Stimulated activated CD4-positive, alpha-beta T cell treated with anti-CD3 and anti-CD28 coated beads, Interleukin-4, amount 100 ng/mL, for 4 hours (primary cell): ENCODE results near the gene MGAT2.
"Not testable (repeated sequence)": the region's sequence is repeated elsewhere in the genome, so short reads cannot be mapped to it uniquely, and the experiment has no call there.

Experiments
- DNase-seq, 2 experiments: peaks; one replicate each; pipeline ENCODE4 v3.0.0-alpha.2; 2020

Gene MGAT2

DNA sequence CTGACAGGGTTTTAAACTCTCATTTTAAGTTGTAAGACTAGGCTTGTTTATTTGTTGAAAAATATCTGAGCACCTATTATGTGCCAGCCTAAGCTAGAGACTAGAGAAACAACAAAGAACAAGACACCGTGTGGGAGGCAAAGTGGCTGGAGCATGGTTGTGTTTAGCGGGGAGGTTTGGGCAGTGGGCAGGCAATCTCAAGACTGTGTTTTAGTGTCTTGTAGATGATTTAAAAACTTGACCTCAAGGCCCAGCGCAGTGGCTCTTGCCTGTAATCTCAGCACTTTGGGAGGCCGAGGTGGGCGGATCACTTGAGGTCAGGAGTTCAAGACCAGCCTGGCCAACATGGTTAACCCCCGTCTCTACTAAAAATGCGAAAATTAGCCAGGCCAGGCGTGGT, 7.9 kb upstream of the MGAT2 start:
- no peak for DNase-seq

DNA sequence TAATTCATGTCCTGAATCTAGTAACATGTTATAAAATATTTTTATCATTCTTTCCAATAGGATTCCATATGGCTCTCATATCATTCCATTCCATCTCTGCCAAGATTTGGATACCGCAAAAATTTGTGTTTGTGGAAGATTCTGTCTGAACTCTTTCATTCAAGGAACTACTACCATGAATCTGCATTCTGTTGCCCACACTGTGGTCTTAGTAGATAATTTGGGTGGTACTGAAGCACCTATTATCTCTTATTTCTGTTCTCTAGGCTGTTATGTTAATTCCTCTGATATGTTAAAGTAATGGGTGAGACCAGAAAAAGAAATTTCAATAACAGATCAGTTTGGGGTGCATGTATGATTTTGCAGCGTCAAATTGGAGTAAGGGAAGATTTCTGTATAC, 6.4 kb upstream of the MGAT2 start:
- DNase-seq: no peak

DNA sequence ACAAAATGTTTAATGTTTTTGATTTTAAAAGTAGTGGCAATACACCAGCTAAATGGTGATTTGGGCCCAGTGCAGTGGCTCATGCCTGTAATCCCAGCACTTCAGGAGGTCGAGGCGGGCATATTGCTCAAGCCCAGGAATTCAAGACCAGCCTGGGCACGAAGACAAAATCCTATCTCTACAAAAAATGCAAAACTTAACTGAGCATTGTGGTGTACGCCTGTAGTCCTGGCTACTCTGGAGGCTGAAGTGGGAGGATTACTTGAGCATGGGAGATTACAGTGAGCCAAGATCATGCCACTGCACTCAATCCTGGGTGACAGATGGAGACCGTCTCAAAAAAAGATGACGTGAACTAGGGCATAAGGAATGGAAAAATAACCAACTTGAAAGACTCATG, 4.8 kb upstream of the MGAT2 start:
- DNase-seq: no peak

DNA sequence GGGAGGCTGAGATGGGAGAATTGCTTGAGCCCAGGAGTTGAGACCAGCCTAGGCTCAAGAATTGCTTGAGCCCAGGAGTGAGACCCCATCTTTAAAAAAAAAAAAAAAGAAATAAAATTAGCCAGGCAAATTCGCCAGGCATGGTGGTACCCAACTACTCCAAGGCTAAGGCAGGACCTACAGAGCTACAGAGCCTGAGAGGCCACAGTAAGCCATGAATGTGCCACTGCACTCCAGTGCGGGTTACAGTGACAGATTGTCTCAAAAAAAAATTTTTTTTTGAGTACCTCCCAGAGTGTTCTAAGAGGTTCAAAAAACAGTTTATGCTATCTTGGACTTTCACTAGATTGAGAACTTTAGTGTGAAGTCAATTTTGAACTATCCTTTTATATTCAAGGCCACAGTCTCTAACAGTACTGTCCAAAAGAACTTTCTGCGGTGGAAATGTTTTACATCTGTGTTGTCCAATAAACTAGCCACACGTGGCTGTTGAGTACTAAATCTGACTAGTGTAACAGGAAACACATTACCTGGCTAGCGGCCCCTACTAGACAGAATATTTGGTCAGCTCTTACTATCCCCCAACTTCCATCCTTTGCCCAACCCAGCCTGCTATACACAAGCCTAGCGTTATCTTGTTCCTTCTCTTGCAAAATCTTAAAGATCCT, 2.6 kb upstream of the MGAT2 start:
- no peak for DNase-seq

DNA sequence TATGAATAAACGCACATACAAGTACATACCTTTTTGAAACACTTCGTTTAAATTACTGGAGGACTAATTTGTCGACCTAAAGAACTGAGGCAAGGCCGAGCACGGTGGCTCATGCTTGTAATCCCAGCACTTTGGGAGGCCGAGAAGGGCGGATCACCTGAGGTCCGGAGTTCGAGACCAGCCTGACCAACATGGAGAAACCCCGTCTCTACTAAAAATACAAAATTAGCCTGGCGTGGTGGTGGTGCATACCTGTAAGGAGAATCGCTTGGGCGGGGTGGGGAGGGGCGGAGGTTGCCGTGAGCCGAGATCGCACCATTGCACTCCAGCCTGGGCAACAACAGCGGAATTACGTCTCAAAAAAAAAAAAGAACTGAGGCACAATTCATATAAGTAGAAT, 1.3 kb upstream of the MGAT2 start:
- DNase-seq: not testable (repeated sequence)

DNA sequence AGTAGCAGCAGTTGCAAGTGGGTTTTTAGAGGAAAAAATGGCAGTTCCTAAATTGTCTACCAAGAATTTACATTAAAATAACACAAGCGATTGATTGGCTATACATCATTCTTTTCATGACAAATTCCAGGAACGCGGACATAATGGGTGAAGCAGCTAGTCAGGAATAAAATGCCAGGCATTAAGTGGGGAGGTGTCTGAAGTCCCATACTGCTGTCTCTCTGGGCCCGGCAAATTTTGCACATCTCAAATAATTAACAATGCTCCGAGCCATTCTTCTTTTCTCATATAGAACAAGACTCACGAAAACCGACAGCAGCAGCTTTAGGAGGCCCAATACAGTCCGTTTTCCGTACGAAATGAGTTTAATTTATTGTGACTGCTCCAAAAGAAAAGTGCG, 869 bp upstream of the MGAT2 start:
- DNase-seq: no peak

DNA sequence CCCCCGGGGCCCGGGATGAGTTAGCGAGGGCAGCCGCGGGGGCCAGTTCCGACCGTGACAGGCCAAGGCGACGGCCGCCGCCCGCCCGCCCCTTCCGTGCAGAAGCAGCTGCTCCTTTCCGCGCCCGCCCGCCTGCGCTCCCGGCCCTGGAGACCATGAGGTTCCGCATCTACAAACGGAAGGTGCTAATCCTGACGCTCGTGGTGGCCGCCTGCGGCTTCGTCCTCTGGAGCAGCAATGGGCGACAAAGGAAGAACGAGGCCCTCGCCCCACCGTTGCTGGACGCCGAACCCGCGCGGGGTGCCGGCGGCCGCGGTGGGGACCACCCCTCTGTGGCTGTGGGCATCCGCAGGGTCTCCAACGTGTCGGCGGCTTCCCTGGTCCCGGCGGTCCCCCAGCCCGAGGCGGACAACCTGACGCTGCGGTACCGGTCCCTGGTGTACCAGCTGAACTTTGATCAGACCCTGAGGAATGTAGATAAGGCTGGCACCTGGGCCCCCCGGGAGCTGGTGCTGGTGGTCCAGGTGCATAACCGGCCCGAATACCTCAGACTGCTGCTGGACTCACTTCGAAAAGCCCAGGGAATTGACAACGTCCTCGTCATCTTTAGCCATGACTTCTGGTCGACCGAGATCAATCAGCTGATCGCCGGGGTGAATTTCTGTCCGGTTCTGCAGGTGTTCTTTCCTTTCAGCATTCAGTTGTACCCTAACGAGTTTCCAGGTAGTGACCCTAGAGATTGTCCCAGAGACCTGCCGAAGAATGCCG, 699 bp downstream of the MGAT2 start:
- DNase-seq: peak; percentile 43 to 57

DNA sequence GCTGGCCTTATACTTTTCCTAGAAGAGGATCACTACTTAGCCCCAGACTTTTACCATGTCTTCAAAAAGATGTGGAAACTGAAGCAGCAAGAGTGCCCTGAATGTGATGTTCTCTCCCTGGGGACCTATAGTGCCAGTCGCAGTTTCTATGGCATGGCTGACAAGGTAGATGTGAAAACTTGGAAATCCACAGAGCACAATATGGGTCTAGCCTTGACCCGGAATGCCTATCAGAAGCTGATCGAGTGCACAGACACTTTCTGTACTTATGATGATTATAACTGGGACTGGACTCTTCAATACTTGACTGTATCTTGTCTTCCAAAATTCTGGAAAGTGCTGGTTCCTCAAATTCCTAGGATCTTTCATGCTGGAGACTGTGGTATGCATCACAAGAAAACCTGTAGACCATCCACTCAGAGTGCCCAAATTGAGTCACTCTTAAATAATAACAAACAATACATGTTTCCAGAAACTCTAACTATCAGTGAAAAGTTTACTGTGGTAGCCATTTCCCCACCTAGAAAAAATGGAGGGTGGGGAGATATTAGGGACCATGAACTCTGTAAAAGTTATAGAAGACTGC, 1.5 kb downstream of the MGAT2 start:
- DNase-seq: no peak

DNA sequence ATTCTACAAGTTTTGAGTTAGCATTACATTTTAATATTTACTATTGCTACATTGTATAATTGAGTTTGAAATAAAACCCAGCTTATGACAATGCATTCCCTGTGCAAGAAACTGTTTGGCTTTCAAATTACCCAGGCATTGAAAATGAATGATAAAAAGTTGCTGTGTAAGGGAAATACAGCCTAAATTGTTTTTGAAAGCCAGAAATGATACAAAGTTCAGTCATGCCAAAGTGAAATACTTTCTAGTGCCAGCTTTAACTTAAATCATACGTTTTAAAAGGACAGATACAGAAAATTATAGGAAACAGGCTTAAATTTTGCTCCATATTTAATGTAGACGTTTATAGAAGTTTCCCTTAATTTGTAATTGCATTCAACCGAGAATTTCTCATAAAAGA, 2.8 kb downstream of the MGAT2 start:
- DNase-seq: no peak

DNA sequence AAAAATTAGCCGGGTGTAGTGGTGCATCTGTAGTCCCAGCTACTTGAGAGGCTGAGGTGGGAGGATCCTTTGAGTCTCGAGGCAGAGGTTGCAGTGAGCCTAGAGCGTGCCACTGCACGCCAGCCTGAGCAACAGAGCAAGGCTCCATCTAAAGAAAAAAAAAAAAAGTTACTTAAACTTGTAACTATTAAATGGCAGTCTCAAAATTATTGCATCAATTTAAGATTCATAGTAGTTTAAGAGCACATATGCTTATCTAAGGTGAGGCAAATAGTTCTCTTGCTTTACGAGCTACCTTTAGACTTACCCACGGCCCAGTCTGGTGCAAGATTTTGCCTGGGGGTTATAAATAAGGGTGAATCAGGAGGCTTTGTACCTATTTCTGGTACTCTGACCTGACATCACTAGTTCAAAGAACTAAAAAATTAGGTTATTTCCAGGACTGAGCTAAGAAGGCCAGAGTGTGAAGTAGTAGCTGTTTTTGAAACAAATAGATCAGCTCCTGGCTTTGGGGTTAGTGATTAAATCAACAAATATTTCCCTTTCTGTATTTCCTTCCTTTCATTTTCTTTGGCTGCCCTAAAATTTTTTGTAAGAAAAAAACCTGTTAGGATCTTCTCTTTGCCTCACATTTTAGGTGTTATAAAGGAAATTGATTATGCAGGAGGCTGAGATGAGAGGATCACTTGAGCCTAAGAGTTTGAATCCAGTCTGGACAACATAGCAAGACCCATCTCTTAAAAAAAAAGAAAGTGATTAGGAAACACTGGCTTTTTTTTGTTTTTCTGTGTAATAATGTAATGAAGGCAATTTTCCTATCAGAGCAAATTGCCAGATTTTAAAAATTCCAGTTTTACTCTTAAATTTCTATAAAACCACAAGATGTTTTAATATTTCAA, 3.6 kb downstream of the MGAT2 start:
- no peak for DNase-seq

DNA sequence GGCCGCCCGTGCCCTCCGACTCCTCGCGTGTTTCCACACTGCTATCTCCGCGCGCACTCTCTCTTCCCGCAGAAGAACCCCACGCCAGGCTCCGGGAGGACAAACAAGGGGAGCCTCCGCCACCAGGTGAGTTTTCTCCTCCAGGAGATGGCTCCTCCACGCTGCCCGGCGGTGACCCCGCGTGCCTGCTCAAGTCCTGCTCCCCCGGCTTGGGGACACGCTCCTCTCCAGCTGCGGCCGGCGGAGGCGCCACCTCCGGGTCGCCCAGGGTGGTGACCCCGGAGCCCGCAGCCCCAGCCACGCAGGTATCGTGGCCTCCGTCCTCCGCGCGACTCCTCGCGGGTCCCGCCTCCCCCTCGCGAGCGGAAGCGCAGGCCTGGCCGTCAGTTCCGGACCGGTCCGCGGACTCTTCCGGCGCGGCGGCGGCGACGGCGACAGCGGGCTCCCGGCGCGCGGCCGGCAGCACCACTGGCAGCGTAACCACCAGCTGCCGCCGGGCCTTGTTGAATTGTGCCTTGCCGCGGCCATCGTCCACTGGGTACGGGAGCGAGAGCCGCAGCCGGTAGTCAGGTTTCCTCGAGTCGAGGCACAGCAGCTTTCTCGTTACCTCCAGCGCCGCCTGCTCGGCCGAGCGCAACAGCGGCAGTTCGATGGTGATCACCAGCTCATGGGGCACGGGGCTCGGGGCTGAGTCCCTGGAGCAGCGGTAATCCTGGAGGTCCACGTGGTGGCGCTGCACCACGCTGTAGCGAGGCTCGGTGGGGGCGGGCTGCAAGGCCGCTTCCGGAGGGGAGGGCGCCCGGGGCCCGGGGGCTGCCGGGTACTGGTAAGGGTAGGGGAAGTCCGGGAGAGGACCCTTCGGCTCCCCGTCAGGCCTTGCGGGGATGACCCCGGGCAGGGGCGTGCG, 13.3 kb downstream of the MGAT2 start:
- peak; percentile 95 for DNase-seq

DNA sequence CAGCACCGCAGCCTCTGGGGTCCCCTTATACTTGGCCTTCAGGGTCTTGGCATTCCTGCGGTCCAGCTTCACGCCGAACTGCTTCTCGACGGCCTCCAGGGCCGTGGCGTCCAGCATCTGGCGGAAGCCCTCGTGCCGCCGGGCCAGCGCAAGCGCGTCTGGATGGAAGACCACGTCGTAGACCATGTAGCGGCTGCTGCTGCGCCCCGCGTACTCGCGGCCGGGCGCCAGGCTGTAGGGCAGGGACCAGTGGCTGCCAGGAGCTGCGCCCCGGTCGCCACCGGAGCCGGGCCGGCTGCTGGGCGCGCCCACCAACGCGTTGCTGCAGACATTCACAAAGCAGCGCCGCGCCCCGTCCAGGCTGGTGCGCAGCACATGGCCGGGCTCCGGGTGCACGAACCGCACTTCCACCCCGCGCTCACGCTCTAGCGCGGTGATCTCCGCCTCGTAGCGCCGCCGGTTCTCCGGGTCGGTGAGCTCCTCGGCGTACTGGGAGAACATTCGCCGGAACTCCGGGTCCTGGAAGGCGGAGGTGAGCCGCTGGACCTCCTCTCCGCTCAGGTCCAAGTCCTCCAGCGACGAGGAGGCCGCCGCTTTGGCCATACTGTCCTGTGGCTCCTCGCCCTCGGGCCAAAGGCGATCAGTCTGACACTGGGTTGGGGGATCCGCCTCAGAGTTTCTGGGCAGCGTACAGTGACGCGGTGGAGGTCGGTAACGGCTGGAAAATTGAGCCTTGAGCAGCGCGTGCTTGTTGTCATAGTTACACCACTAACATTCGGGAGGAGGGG, 14.1 kb downstream of the MGAT2 start, which contains the start of gene DNAAF2:
TSS of gene DNAAF2 (minus strand) at position 698 of the 788 bp plus-strand sequence. CDS start at position 603, 95 bp downstream.
- peak; percentile 57 to 60 for DNase-seq

DNA sequence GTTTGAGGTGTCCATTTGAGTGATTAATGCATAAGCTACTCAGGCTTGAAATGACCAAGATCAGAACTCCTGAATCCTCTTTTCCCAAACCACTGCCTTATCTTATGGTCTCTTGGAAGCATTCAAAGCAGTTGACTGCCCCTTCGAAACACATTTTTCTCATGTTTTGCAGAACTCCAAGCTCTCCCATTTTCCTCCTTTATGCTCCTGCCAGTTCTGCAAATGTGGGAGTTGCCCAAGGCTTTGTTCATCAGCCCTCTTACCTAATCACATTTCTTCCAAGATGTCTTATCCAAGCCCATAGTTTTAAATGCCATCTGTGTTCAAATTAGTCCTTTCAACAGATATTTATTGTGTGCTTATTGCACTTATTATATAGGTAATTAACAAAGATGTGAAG, 16.3 kb downstream of the MGAT2 start:
- DNase-seq: no peak

DNA sequence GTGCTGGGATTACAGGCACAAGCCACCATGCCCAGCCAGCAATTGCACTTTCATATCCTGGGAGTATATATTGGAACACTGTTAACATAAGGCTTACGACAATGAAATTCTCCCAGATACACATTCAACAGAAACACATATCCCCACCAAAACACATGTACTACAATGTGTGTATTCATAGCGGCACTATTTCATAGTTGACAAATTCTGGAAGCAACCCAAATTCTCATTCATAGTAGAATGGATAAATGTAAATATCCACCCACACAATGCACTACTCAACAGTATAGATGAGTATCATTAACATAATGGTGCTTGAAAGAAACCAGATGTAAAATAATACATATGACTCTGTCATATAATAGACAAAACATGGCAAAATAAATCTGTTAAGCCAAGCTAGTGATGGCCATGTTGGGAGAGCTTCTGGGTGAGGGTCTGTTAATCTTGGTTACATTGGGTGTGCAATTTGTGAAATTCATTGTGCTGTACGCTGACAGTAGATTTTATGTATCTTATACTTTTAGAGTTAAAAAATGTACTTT, 17.0 kb downstream of the MGAT2 start:
- DNase-seq: no peak

DNA sequence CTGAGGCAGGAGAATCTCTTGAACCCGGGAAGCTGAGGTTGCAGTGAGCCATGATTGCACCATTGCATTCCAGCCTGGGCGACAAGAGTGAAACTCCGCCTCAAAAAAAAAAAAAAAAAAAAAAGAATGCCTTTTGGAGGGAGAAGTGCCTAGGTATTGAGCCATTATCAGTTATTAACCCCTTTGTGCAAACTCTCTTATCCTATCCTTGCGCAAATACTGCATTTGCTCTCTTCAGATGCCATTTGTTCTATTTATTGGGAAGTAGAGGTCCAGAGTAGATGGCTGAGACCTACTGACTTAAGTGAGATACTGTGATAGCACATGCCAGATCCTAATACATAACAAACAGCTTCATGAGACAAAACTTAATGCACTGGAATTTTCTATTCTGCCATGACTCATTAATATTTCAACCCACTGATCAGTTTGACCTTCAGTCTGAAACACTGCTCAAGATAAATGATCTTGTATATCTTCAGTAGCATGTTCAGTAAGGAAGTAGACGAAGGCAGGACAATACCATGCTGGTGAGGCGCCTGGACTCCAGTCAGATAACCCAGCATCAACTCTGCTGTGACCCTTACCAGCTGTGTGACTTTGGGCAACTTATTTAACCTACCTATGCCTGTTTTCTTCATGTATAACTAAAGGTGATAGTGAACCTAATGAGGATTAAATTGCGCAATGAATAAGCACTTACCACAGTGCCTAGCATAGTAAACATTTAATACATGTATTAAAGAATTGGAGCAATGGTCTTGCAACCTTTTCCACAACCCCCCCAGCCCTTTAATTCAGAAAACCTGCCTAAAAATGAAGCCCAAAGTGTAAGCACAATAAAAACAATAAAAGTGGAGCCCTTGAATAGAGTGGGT, 20.2 kb downstream of the MGAT2 start:
- no peak for DNase-seq

DNA sequence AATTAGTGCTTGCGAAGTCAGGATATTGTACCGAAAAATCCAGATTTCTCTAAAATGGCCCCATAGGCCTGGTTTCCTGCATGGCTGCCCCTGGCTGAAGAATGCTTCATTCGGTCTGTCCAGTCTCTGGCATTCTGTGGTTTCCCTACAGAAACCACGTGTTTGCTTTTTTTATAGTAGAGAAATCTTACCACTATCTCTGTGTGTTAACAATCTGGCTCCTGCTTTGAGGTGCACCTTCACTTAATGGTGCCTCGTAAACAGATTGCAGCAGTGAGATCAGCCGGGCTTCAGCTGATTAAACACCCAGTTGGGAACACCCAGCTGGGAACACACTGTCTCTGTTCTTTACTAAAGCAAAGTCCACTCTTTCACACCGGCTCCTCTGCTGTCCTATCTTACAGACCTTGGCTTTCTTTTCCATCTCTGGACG, 21.1 kb downstream of the MGAT2 start:
- no peak for DNase-seq

DNA sequence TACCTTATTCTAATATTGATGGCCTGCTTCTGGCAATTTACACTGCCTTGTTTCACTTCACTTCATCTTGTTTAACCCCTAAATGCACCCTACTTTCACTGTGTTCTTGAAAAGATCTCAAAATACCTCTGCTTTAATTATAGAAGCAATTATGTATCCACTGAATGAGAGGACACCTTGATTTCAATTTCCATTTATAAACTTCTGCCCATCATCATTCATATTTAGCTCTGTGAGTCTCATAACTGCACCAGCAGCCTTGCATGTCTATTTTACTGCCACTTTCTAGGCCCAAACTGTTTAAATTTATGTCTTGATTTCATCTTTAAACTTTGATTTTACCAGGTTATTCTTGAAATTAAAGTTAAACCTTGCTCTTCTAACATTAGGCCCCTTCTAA, 21.6 kb downstream of the MGAT2 start:
- no peak for DNase-seq

DNA sequence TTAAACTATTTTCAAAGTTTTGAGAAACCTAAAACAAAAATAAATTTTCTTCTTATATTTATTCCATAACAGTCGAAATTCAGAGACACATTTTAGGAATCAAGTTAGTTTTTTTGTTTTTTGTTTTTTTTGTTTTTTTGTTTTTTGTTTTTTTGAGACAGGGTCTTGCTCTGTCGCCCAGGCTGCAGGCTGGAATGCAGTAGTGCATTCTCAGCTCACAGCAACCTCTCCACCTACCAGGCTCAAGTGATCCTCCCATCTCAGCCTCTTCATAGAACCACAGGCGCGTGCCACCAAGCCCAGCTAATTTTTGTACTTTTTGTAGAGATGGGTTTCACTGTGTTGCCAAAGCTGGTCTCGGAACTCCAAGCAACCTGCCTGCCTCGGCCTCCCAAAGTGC, 32.9 kb downstream of the MGAT2 start:
- DNase-seq: no peak

DNA sequence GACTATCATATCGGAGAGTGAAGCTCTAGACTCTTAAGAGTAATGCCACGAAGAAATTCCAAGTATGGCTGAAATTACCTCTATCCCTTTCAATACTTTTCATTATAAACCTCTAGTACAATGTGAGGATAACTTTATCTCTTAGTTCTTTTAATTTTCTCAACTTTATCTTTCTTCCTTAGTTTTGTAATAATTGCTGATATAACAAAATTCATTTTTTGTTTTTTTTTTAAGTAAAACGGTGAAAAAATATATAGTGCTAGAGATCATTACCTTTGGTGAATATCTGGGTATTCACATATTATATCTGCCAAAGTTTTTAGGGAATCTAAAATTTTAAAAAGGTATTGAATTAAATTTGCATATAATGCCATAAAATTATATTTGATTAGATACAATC, 33.9 kb downstream of the MGAT2 start:
- no peak for DNase-seq

DNA sequence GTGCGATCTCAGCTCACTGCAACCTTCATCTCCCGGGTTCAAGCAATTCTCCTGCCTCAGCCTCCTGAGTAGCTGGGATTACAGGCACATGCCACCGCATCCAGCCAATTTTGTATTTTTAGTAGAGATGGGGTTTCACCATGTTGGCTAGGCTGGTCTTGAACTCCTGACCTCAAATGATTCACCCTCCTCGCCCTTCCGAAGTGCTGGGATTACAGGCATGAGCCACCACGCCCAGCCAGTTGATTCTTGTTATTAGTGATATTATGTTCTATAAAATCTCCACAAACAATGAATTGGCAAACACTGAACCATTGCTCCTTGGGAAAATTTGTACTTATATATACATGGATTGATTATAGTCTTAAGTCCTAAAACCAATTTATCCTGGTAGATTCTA, 36.9 kb downstream of the MGAT2 start:
- not testable (repeated sequence) for DNase-seq
